Liver (tissue), 9 donors: ENCODE measurements around the gene LPXN. TPM values are rescaled to one million over a fixed set of nuclear protein-coding genes. Genes with fewer than 3 reads are reported as not detected.
A peak's percentile ranks its signal among the peaks of the same experiment; 100 is the strongest.

ENCODE experiments used
- DNase-seq: peaks from one replicate; pipeline ENCODE4 v3.0.0-alpha.2; 2017; ENCODE audit warnings: low spot score
- H3K27ac ChIP-seq, 2 donors: one replicate each; pipeline ENCODE4 v1.7.0; 2013; ENCODE audit warnings: inconsistent platforms in 2 of 2, low read length in 2 of 2, control low read depth in 1 of 2, low read depth in 1 of 2, mild to moderate bottlenecking in 1 of 2
- H3K27me3 ChIP-seq, 4 donors: one replicate each; pipeline versions ENCODE4 v1.6.1 to v1.7.0; 2013; ENCODE audit warnings: low read length in 3 of 4, inconsistent platforms in 1 of 4, mild to moderate bottlenecking in 1 of 4, moderate library complexity in 1 of 4; ENCODE audit not compliant: control insufficient read depth in 4 of 4, insufficient read depth in 4 of 4
- H3K36me3 ChIP-seq, 4 donors: one replicate each; pipeline versions ENCODE4 v1.6.1 to v1.7.0; 2013; ENCODE audit warnings: low read length in 3 of 4, mild to moderate bottlenecking in 3 of 4, low read depth in 1 of 4, moderate library complexity in 1 of 4; ENCODE audit not compliant: control insufficient read depth in 4 of 4, insufficient read depth in 3 of 4
- H3K4me1 ChIP-seq, 4 donors: one replicate each; pipeline versions ENCODE4 v1.6.1 to v1.7.0; 2013; ENCODE audit warnings: low read length in 3 of 4, mild to moderate bottlenecking in 3 of 4, moderate library complexity in 1 of 4; ENCODE audit not compliant: control insufficient read depth in 4 of 4, insufficient read depth in 4 of 4
- H3K4me3 ChIP-seq, 3 donors: one replicate each; pipeline versions ENCODE4 v1.6.1 to v1.7.0; 2013; ENCODE audit warnings: low read length in 3 of 3, control low read depth in 1 of 3, low read depth in 1 of 3, mild to moderate bottlenecking in 1 of 3
- H3K9ac ChIP-seq, 2 donors: one replicate each; pipeline ENCODE4 v1.7.0; 2013; ENCODE audit warnings: low read length in 2 of 2, mild to moderate bottlenecking in 2 of 2, moderate library complexity in 2 of 2, control low read depth in 1 of 2, low read depth in 1 of 2
- H3K9me3 ChIP-seq, 4 donors: one replicate each; pipeline versions ENCODE4 v1.6.1 to v1.7.0; 2013; ENCODE audit warnings: low read length in 3 of 4; ENCODE audit not compliant: control insufficient read depth in 4 of 4
- ATF3 ChIP-seq: IDR thresholded peaks from 2 replicates; pipeline ENCODE4 v1.6.1; 2016; ENCODE audit warnings: antibody characterized with exemption
- CTCF ChIP-seq: fragments of 150-350 bp; IDR thresholded peaks from 2 replicates; pipeline ENCODE4 v1.5.1; 2017; ENCODE audit warnings: improper control_type of control experiment, low read depth, low read length; ENCODE audit not compliant: missing input control
- EGR1 ChIP-seq, 2 donors: IDR thresholded peaks; 2 replicates each; pipeline ENCODE4 v1.6.1; 2016 to 2018; ENCODE audit warnings: antibody characterized with exemption in 2 of 2, low read depth in 2 of 2
- FOXA1 ChIP-seq: IDR thresholded peaks from 2 replicates; pipeline ENCODE4 v1.6.1; 2016; ENCODE audit warnings: antibody characterized with exemption
- FOXA2 ChIP-seq: IDR thresholded peaks from 2 replicates; pipeline ENCODE4 v1.6.1; 2016; ENCODE audit warnings: antibody characterized with exemption
- GABPA ChIP-seq, 2 donors: IDR thresholded peaks in 1 of 2; conservative IDR thresholded peaks in 1 of 2; 2 replicates each; pipeline ENCODE4 v1.6.1; 2016; ENCODE audit warnings: antibody characterized with exemption in 2 of 2, mild to moderate bottlenecking in 1 of 2, moderate library complexity in 1 of 2
- HNF4A ChIP-seq, 2 donors: conservative IDR thresholded peaks; 2 replicates each; pipeline ENCODE4 v1.6.1; 2016; ENCODE audit warnings: antibody characterized with exemption in 2 of 2, mild to moderate bottlenecking in 2 of 2
- HNF4G ChIP-seq: IDR thresholded peaks from 2 replicates; pipeline ENCODE4 v1.6.1; 2016; ENCODE audit warnings: antibody characterized with exemption
- JUND ChIP-seq, 2 donors: IDR thresholded peaks; 2 replicates each; pipeline ENCODE4 v1.6.1; 2016; ENCODE audit warnings: antibody characterized with exemption in 2 of 2
- MAX ChIP-seq: IDR thresholded peaks from 2 replicates; pipeline ENCODE4 v1.6.1; 2016; ENCODE audit warnings: antibody characterized with exemption
- NR2F2 ChIP-seq: IDR thresholded peaks from 2 replicates; pipeline ENCODE4 v1.6.1; 2016; ENCODE audit warnings: antibody characterized with exemption
- RAD21 ChIP-seq, 2 donors: IDR thresholded peaks; 2 replicates each; pipeline ENCODE4 v1.6.1; 2016; ENCODE audit warnings: antibody characterized with exemption in 2 of 2, mild to moderate bottlenecking in 2 of 2
- REST ChIP-seq: IDR thresholded peaks from 2 replicates; pipeline ENCODE4 v1.6.1; 2016; ENCODE audit warnings: antibody characterized with exemption, mild to moderate bottlenecking
- RXRA ChIP-seq, 2 donors: IDR thresholded peaks; 2 replicates each; pipeline ENCODE4 v1.6.1; 2017 to 2018; ENCODE audit warnings: antibody characterized with exemption in 2 of 2, mild to moderate bottlenecking in 1 of 2
- SP1 ChIP-seq: IDR thresholded peaks from 2 replicates; pipeline ENCODE4 v1.6.1; 2018; ENCODE audit warnings: antibody characterized with exemption, mild to moderate bottlenecking
- TAF1 ChIP-seq: conservative IDR thresholded peaks from 2 replicates; pipeline ENCODE4 v1.6.1; 2016; ENCODE audit warnings: antibody characterized with exemption, mild to moderate bottlenecking
- YY1 ChIP-seq: IDR thresholded peaks from 2 replicates; pipeline ENCODE4 v1.6.1; 2016; ENCODE audit warnings: antibody characterized with exemption, mild to moderate bottlenecking
- ZBTB33 ChIP-seq: IDR thresholded peaks from 2 replicates; pipeline ENCODE4 v1.6.1; 2016; ENCODE audit warnings: antibody characterized with exemption
- WGBS: extraction: QIAGEN DNeasy Blood & Tissue Kit; methylation state at CpG from one replicate; pipeline ENCODE4 v1.1.7; 2013; 5-methylcytosine and 5-hydroxymethylcytosine counted together
- polyA plus RNA-seq, 2 donors: library from polyadenylated mRNA; stranded (reverse) in 1 of 2; unstranded in 1 of 2; fragments of 200-250 nt in 1 of 2; fragments of >200 nt in 1 of 2; fragmentation: Nextera tagmentation in 1 of 2; extraction: Ambion mirVana in 1 of 2; gene quantifications; one replicate each; pipeline versions ENCODE4 v1.2.1 to v1.2.3, GENCODE V29; 2013 to 2015
- total RNA-seq, 2 donors: library from RNA; depleted of rRNA; stranded (reverse); fragments of >200 nt; gene quantifications; one replicate each; pipeline ENCODE4 v1.2.3, GENCODE V29; 2014
- donor health status: healthy.
- donor health status: healthy.
- donor health status: healthy.
- donor health status: healthy.
- donor health status: healthy.

LPXN gene
- total and polyA plus RNA-seq, 4 donors = 3.7 to 6.2 (median 4.7) TPM

- TF ChIP-seq SP1 = no peak
- TF ChIP-seq NR2F2 = no peak
- TF ChIP-seq HNF4A (conservative IDR thresholded peaks at IDR 0.05) = no peak
- no peak for TF ChIP-seq FOXA2
- TF ChIP-seq REST = no peak
- no peak for TF ChIP-seq RXRA (IDR thresholded peaks at IDR 0.05)
- no peak for TF ChIP-seq HNF4G
- no peak for TF ChIP-seq JUND (IDR thresholded peaks at IDR 0.05)
These were observed 4.7 kb upstream of the LPXN start (continued) for GRCh38 chr11:58580311-58580710.

- H3K27ac ChIP-seq = peak overlapping the region; percentile 95 to 99
- TF ChIP-seq ZBTB33 (peak; percentile 90), CTCF (peak; percentile 73), REST (peak; percentile 50), MAX (peak; percentile 75), GABPA (IDR thresholded peaks at IDR 0.05 in 1 of 2, conservative IDR thresholded peaks at IDR 0.05 in 1 of 2) (peak in 1 of 2 donors; percentile 81), RAD21 (IDR thresholded peaks at IDR 0.05) (peak; percentile 6 to 59), YY1 (peak; percentile 85), FOXA1 (no peak), ATF3 (no peak), FOXA2 (no peak), HNF4G (no peak), EGR1 (IDR thresholded peaks at IDR 0.05; ENCODE audit: low read depth in 2 of 2) (no peak), RXRA (IDR thresholded peaks at IDR 0.05) (peak; percentile 39 to 52), NR2F2 (no peak), TAF1 (peak; percentile 63), SP1 (peak; percentile 42), HNF4A (conservative IDR thresholded peaks at IDR 0.05) (peak; percentile 25 to 29), JUND (IDR thresholded peaks at IDR 0.05) (peak in 1 of 2 donors; percentile 37)
- H3K36me3 ChIP-seq = no peaks in the 10 kb centered on the region
- peak overlapping the region; percentile 87 to 97 for H3K9ac ChIP-seq
- peak overlapping the region; percentile 79 to 94 (median 89) for H3K4me3 ChIP-seq
- H3K27me3 ChIP-seq = no peaks in the 10 kb centered on the region
- peaks cover 0 to 50% (median 42%) of the 10 kb centered on the region in 4 donors for H3K4me1 ChIP-seq
- under 1% methylated on average over 78 of the region's 78 CpGs for whole genome bisulfite sequencing
- H3K9me3 ChIP-seq = no peaks in the 10 kb centered on the region
- peak; percentile 90 for DNase-seq
These were observed 3.8 kb upstream of the LPXN start for GRCh38 chr11:58579192-58580129.
